NOMO-1 (cell line): ENCODE data around the gene NPAS3.
"Not testable (repeated sequence)": the region's sequence is repeated elsewhere in the genome, so short reads cannot be mapped to it uniquely, and the experiment has no call there.

Experiments used
- DNase-seq, 2 experiments: peaks; one replicate each; lab custom pipeline; 2025; ENCODE audit not compliant: unreplicated experiment in 2 of 2; lab: John Stamatoyannopoulos, UW

The NPAS3 gene

DNA sequence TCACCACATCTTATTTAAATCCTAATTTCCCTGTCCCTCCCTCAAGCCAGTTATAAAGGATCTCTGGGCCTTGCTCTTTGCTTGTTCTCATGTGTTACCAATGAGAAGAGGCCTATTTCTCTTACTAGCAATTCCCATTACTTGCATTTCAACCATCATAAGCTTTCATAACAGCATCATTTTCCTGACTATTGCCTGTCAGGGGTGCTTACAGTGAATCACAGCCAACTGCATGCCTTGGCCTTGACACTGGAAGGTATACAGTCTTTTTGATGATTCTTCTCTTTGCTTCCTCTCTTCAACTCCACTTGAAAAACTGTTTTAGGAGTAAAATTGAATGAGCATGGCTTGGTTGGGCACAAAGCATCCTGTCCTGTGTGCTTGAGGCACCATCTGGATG, 127.0 kb downstream of the NPAS3 start:
- no peak for DNase-seq

DNA sequence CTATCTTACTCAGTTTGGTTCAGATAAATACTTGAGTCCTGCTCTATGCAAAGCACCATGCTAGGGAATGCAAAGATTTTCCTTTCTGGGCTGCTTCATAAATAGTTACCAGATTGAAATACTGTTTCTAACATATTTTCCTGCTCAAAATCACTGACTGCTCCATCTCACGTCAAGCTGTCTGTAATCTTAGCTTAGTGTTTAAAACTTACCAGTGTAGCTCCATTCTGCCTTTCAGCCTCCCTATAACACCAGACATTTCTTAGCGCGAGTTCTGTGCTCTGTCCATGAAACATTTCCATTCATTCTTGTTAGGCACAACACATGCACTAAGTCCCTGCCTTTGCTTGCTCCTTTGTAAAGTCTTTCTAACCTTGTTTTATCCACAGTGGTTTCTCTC, 129.4 kb downstream of the NPAS3 start:
- no peak for DNase-seq

GRCh38 chr14:33068626-33069025, 129.9 kb downstream of the NPAS3 start:
- no peak for DNase-seq

GRCh38 chr14:33070475-33070874, 131.8 kb downstream of the NPAS3 start:
- DNase-seq = no peak

GRCh38 chr14:33073023-33073422, 134.3 kb downstream of the NPAS3 start:
- DNase-seq = no peak

DNA sequence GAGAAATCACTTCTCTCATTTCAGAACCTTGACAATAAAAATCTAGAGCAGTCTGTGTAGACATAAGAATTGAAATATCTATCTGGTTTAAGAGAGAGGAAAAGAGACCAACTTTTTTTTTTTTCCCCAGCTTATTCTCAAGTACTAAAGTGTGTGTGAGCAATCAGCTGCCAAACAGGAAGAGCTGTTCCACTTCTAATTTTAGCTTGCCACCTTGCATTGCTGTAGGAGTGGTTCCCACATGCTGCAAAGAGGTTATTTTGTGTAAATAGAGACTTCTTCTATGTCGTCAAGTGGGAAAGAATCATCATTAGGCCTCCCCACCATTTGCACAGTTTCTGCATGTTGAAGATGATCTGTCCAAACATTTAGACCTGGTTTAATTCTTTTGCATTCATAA, 142.6 kb downstream of the NPAS3 start:
- no peak for DNase-seq

GRCh38 chr14:33085799-33086198, 147.1 kb downstream of the NPAS3 start:
- no peak for DNase-seq

DNA sequence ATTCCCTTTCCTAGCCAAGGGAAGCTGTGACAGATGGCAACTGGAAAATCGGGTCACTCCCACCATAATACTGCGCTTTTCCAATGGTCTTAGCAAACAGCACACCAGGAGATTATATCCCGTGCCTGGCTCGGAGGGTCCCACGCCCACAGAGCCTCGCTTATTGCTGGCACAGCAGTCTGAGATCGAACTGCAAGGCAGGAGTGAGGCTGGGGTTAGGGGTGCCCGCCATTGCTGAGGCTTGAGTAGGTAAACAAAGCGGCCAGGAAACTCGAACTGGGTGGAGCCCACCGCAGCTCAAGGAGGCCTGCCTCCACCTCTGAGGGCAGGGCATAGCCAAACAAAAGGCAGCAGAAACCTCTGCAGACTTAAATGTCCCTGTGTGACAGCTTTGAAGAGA, 149.6 kb downstream of the NPAS3 start:
- not testable (repeated sequence) for DNase-seq

DNA sequence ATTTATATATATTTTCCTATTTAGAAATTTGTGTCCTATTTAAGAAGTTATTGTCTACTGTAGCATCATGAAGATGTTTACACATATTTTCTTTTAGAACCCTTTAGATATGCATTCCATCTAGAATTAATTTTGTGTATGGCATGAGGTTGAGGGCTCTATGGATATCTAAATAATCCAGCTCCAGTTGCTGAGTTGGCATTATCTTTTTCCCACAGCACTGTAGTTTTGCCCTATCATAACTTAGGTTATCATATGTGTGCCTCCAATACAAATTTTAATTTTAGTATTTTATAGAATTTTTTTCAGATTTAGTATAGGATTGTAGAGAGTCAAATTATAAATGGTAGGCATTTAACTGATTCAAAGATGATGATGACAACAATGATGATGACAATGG, 159.3 kb downstream of the NPAS3 start:
- no peak for DNase-seq

GRCh38 chr14:33103489-33103888, 164.8 kb downstream of the NPAS3 start:
- no peak for DNase-seq

DNA sequence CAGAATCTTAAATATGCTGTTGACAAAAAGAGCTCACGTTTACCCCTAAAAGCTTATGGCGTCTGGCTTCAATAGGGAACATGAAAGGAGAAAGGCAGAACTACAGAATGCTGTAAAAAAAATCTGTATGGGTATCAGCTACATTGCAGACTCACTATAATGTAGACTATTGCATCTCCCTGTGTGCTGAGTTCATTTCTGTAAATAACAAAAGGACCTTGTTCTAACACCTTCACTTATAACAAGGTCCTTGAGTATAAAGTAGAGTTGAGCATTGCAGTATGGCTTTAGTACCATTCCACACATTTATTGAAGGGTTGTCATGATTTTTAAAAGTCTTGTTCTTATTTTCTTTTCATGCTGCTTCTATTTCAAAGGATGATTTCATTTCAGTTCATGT, 165.3 kb downstream of the NPAS3 start:
- no peak for DNase-seq

- DNase-seq = no peak
Measured at GRCh38 chr14:33110737-33111443, 172.2 kb downstream of the NPAS3 start.

- DNase-seq = no peak
Measured at GRCh38 chr14:33114331-33114730, 175.7 kb downstream of the NPAS3 start.

DNA sequence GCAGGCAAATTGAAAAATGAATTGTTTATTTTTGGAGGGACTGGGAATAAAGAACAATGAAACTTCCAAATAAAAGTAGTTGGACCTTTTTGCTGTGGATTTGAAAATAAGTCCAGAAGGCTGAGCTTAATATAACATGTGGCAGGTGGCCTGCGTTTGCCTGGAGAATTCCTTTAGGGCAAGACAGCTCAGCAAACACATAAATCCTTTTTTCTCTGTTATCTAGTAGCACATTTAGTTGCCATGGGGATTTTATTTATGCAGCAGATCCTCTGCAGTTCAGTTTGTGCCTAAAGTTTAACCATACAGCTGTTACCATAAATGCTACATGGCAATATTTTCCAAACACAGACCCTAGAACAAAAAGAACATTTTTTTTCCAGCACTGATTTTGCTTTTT, 180.0 kb downstream of the NPAS3 start:
- no peak for DNase-seq

GRCh38 chr14:33120341-33120740, 181.7 kb downstream of the NPAS3 start:
- no peak for DNase-seq

- no peak for DNase-seq
Measured at GRCh38 chr14:33120966-33121365, 182.3 kb downstream of the NPAS3 start.

DNA sequence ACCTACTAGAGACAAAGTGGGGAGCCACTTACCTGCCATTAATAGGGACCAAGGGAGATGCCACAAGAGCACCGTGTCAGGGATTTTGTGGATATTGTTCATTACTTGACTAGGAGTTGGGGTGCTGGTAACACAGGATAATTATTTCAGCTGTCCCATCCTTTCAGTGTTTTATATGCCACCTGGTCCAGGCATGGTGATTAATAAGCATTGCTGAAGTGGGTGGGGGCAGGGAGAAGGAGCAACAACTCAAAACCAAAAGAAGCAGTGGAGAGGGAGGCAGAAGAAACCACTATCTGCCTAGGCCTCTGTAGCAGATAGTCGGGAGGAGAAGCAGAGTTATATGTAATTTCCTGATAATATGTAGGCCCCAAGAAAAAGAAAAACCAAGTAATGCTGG, 184.6 kb downstream of the NPAS3 start:
- no peak for DNase-seq

DNA sequence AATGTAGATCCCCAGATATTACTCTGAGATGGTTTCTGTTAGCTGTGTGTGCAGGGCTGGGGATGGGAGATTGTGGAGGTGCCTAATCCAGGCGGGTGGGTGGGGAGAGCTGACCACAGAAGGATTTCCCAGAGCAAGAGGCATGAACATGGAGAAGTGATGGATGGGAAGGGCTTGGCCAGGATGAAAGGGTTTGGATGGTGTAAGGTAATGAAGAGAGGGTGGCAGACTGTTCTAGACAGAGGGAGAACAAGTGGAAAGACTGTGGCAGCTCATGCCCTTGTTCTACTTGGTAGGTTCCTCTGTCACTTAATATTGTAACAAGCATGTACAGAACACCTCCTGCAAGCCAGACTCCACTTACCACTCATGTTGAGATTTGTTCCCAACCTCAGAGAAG, 187.8 kb downstream of the NPAS3 start:
- no peak for DNase-seq

DNA sequence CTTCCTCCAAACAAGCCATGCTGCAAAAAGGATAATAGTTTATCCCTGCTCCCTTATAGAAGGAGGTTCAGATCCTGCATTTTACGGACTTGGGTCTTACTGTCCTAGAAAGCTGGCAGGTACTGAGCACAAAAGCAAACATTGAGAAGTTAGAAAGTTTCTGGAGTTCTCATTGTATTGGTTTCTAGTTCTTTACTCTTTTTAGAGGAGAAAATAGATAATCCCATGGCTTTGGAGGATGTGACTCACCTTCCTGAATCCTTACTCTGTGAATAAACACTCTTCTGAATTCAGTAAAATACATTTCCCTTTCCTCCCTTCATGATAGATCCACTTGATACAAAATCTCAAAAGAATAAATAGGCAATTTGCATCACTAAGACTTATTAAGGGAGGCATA, 188.9 kb downstream of the NPAS3 start:
- DNase-seq = no peak

GRCh38 chr14:33131801-33132200, 193.1 kb downstream of the NPAS3 start:
- no peak for DNase-seq

- no peak for DNase-seq
Measured at GRCh38 chr14:33134162-33134561, 195.5 kb downstream of the NPAS3 start.

- no peak for DNase-seq
Measured at GRCh38 chr14:33134975-33135374, 196.3 kb downstream of the NPAS3 start.
